Ovary (tissue), 9 donors: ENCODE data around the gene USP43. TPM values are rescaled to one million over a fixed set of nuclear protein-coding genes. Genes with fewer than 3 reads are reported as not detected.

ENCODE experiments used
- DNase-seq, 5 donors: peaks; one replicate each; pipeline ENCODE4 v3.0.0-alpha.2; 2019 to 2020
- H3K27ac ChIP-seq, 2 donors: fragments of 200-600 bp; one replicate each; pipeline versions ENCODE4 v1.5.1 to v1.8.0; 2019 to 2022
- H3K27me3 ChIP-seq: fragments of 200-600 bp; one replicate; pipeline ENCODE4 v1.8.0; 2022
- H3K36me3 ChIP-seq: fragments of 200-600 bp; sonication (generic); one replicate; pipeline ENCODE4 v1.5.1; 2019
- H3K4me1 ChIP-seq: one replicate; pipeline ENCODE4 v1.8.1; 2013; ENCODE audit warnings: mild to moderate bottlenecking, moderate library complexity; ENCODE audit not compliant: insufficient read depth
- H3K4me3 ChIP-seq: fragments of 200-600 bp; sonication (generic); one replicate; pipeline ENCODE4 v1.5.1; 2017
- H3K9me3 ChIP-seq, 2 donors: fragments of 200-600 bp in 1 of 2; sonication (generic) in 1 of 2; one replicate each; pipeline versions ENCODE4 v1.5.1 to v1.8.1; 2013 to 2019; ENCODE audit warnings: mild to moderate bottlenecking in 1 of 2, moderate library complexity in 1 of 2
- CTCF ChIP-seq, 3 donors: fragments of 450-650 bp in 2 of 3; fragments of 200-600 bp in 1 of 3; IDR thresholded peaks; one replicate each; pipeline versions ENCODE4 v1.5.1 to v1.8.0; 2016 to 2022; ENCODE audit warnings: antibody characterized with exemption in 3 of 3, mild to moderate bottlenecking in 1 of 3
- EP300 ChIP-seq: sonication (generic); formaldehyde crosslinking; IDR thresholded peaks from one replicate; pipeline ENCODE4 v1.6.1; 2017; ENCODE audit warnings: antibody characterized with exemption
- POLR2A ChIP-seq: fragments of 450-650 bp; IDR thresholded peaks from one replicate; pipeline ENCODE4 v1.6.1; 2017; ENCODE audit warnings: antibody characterized with exemption, mild to moderate bottlenecking, moderate library complexity
- WGBS, 3 donors: extraction: QIAGEN DNeasy Blood & Tissue Kit in 1 of 3; methylation state at CpG; one replicate each; pipeline versions ENCODE4 v1.1.5 to v1.1.7; 2013 to 2017; 5-methylcytosine and 5-hydroxymethylcytosine counted together
- intact Hi-C, 4 donors: fragments of 100-400 bp; cut with DNase I; formaldehyde crosslinking; loops; one replicate each; pipeline versions ENCODE4 v1.11.0 to v1.15.1; 2022 to 2023
- polyA plus RNA-seq, 2 donors: library from polyadenylated mRNA; stranded (reverse); fragments of 200-250 nt in 1 of 2; fragments of 350-450 nt in 1 of 2; fragmentation: Illumina TruSeq in 1 of 2; extraction: RNeasy Lipid Tissue Mini Kit (QIAGEN cat#74804) in 1 of 2; gene quantifications; one replicate each; pipeline ENCODE4 v1.2.3, GENCODE V29; 2013 to 2014
- total RNA-seq, 7 donors: library from RNA; depleted of rRNA in 2 of 7; stranded (reverse); fragments of >200 nt in 2 of 7; fragmentation: NEBNext Ultra II Directional in 3 of 7; extraction: Animal tissue kit (Norgen Biotek cat#: 25700) in 3 of 7; gene quantifications; one replicate each; pipeline versions ENCODE4 v1.1.0 to v1.2.4, GENCODE V29; 2016 to 2023
- donor health status: DM: no; HTN: no; CAD: no; lungs with moderate emphysema.
- donor health status: DM: no; HTN: no; CAD: no.
- donor health status: Bipolar disorder and iron deficiency.
- donor health status: DM: yes; HTN: yes; CAD: no.
- donor health status: DM: no; HTN: no; CAD: no.
- donor health status: DM: yes; HTN: yes; CAD: no.

USP43 gene
- total and polyA plus RNA-seq, 9 donors = 0.13 to 11.1 (median 0.68) TPM; not detected in 1

GRCh38 chr17:9766970-9767369 lies 121.7 kb downstream of the USP43 start:
- intact Hi-C loops = no loop called here
- TF ChIP-seq CTCF (IDR thresholded peaks at IDR 0.05) (no peak), EP300 (no peak), POLR2A (no peak)
- WGBS, 3 donors = 58 to 72% (median 71%) methylated on average over 5 of the region's 5 CpGs

GRCh38 chr17:9767432-9767991 lies 122.2 kb downstream of the USP43 start:
- intact Hi-C loops = no loop called here
- Histone ChIP-seq H3K27ac (no peak overlapping the region), H3K4me1 (no peaks in the 10 kb centered on the region), H3K4me3 (no peak overlapping the region), H3K36me3 (no peaks in the 10 kb centered on the region), H3K9me3 (no peaks in the 10 kb centered on the region), H3K27me3 (no peaks in the 10 kb centered on the region)
- TF ChIP-seq EP300 (no peak), CTCF (IDR thresholded peaks at IDR 0.05) (no peak), POLR2A (no peak)
- WGBS, 3 donors = 77 to 82% (median 78%) methylated on average over 7 of the region's 7 CpGs
- DNase-seq = no peak

More at GRCh38 chr17:9766970-9767369, 121.7 kb downstream of the USP43 start:
- Histone ChIP-seq H3K4me3 (no peak overlapping the region), H3K36me3 (no peaks in the 10 kb centered on the region), H3K4me1 (no peaks in the 10 kb centered on the region), H3K9me3 (no peaks in the 10 kb centered on the region), H3K27me3 (no peaks in the 10 kb centered on the region), H3K27ac (no peak overlapping the region)
- DNase-seq = no peak

- H3K27me3 ChIP-seq = no peaks in the 10 kb centered on the region
- WGBS, 3 donors = 34 to 37% (median 36%) methylated on average over 5 of the region's 5 CpGs
- H3K36me3 ChIP-seq = no peaks in the 10 kb centered on the region
- intact Hi-C loops = no loop called here
- H3K4me3 ChIP-seq = no peak overlapping the region
- H3K4me1 ChIP-seq = no peaks in the 10 kb centered on the region
- TF ChIP-seq CTCF (IDR thresholded peaks at IDR 0.05) (peak in 1 of 3 donors; percentile 28), EP300 (no peak)
- H3K9me3 ChIP-seq = no peaks in the 10 kb centered on the region
- H3K27ac ChIP-seq = no peak overlapping the region
- no peak for DNase-seq
These were observed 123.1 kb downstream of the USP43 start for GRCh38 chr17:9768381-9768934.

DNA sequence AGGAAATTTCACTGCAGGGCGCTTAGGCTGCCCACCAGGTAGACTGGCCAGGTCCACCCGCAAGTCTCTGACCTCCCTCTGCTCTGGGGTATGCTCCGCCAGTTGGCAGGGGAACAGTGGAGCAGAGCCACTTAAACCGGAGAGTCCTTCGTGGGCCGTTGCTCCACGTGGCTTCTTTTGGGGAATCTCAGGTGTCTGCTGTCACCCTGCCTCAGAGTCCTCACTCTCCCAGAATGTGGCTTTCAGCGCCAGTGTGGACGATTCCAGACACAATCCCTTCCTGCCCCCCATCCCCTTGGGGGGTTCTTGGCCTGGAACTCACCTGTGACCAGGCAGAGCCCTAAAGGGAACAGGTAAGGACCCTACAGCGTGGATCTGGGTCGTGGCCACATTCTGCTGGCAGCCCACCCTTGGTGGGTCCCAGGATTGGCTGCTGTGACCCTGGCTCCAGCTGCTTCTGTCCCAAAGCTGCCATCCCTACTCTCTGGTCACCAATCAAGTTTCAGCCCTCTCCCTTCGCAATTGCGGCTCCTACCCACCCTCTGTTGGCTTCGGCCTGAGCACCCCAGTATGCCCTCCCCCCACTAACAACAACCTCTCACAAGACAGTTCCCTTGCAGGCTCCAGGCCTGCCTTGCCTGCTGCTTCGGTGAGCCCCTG lies 123.8 kb downstream of the USP43 start:
- no peak for DNase-seq
- intact Hi-C loops = no loop called here

More for the DNA sequence above, 123.8 kb downstream of the USP43 start:
- 83 to 89% (median 86%) methylated on average over 15 of the region's 15 CpGs for WGBS, 3 donors
- Histone ChIP-seq H3K4me1 (no peaks in the 10 kb centered on the region), H3K4me3 (no peak overlapping the region), H3K36me3 (no peaks in the 10 kb centered on the region), H3K27me3 (no peaks in the 10 kb centered on the region), H3K27ac (no peak overlapping the region), H3K9me3 (no peaks in the 10 kb centered on the region)
- TF ChIP-seq CTCF (IDR thresholded peaks at IDR 0.05) (no peak), POLR2A (no peak), EP300 (no peak)
